Retinal pigment epithelial cell (primary cell): Measurements from ENCODE around the gene LMAN1L.

ENCODE experiments used
- DNase-seq: peaks from one replicate; pipeline ENCODE4 v3.0.0-alpha.2; 2010; ENCODE audit warnings: low read depth
- H3K4me3 ChIP-seq: 2 replicates; pipeline ENCODE4 v1.5.1; 2011; ENCODE audit warnings: mild to moderate bottlenecking, low read length, control low read depth, moderate library complexity
- TF ChIP-seq, protein P1 (sequence below): conservative IDR thresholded peaks from 2 replicates; pipeline ENCODE4 v1.5.1; 2011; ENCODE audit warnings: low read depth, low read length, control low read depth, inconsistent platforms

Gene LMAN1L

DNA sequence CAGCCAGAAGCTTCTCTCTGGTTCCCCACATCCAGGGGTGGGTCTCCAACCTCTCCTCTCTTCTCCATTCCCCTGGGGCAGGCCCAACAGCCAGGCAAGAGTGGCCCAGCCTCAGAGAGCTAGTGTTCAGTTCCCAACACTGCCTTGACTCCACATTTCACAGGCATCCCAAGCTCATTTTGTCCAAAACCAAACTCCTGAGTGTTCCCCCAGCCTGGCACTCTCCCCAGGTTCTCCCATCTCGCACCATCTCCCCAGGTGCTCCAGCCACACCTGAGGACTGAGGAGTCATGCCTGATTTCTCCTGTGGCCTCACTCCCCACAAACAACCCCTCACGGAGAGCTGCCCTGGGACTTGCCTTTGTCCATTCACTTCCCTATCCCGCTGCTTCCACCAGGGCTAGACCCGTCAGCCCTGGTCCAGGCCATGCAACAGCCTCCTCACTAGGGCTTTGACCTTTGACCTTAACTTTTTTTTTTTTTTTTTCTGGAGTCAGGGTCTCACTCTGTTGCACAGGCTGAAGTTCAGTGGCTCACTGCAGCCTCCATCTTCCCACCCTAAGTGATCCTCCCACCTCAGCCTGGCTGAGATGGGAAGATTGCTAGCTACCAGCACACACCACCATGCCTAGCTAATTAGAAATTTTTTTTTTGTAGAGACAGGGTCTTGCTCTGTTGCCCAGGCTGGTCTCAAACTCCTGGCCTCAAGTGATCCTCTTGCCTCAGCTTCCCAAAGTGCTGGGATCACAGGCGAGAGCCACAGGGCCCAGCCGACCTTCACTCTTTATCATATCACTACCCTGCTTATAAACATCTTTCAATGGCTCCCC lies 34.7 kb upstream of the LMAN1L start:
- H3K4me3 ChIP-seq: no peak overlapping the region
- DNase-seq: no peak
- TF ChIP-seq, protein P1, sequence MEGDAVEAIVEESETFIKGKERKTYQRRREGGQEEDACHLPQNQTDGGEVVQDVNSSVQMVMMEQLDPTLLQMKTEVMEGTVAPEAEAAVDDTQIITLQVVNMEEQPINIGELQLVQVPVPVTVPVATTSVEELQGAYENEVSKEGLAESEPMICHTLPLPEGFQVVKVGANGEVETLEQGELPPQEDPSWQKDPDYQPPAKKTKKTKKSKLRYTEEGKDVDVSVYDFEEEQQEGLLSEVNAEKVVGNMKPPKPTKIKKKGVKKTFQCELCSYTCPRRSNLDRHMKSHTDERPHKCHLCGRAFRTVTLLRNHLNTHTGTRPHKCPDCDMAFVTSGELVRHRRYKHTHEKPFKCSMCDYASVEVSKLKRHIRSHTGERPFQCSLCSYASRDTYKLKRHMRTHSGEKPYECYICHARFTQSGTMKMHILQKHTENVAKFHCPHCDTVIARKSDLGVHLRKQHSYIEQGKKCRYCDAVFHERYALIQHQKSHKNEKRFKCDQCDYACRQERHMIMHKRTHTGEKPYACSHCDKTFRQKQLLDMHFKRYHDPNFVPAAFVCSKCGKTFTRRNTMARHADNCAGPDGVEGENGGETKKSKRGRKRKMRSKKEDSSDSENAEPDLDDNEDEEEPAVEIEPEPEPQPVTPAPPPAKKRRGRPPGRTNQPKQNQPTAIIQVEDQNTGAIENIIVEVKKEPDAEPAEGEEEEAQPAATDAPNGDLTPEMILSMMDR: no peak

DNA sequence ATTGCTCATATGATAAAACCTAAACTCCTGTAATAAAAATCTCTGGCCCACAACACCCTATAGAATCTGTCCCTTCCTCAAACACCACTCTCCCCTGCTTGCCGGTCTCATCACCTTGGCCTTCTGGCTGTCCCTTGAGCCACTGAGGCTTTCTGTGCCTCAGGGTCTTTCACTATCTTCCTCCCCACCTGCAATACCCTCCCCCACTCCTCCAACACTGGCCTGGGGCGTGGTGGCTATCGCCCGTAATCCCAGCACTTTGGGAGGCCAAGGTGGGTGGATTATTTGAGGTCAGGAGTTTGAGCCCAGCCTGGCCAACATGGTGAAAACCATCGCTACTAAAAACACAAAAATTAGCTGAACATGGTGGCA lies 34.0 kb upstream of the LMAN1L start:
- TF ChIP-seq, protein P1: no peak
- no peak overlapping the region for H3K4me3 ChIP-seq
- DNase-seq: no peak

DNA sequence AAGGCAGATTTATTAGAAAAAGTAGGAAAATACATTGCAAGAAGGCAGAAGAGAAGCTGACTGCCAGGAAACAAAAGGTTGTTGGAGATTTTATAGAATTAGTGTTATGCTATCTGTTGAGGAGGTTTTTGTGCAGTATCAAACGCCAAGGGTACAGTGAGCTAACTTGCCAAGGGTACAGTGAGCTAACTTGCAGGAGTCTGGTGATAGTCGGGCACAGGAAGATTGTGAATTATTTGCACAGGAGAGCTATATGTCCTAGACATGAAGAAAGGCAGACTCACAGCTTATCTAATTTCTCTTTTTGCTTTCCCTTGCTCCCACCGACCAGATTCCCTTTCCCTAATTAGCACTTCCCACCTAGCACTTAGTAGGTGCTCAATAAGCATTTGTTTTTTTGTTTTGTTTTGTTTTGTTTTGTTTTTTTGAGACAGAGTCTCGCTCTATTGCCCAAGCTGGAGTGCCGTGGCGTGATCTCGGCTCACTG lies 33.4 kb upstream of the LMAN1L start:
- no peak overlapping the region for H3K4me3 ChIP-seq
- TF ChIP-seq, protein P1: no peak
- no peak for DNase-seq

GRCh38 chr15:74780523-74781430 lies 31.9 kb upstream of the LMAN1L start:
- no peak overlapping the region for H3K4me3 ChIP-seq
- no peak for DNase-seq
- TF ChIP-seq, protein P1: no peak

GRCh38 chr15:74781431-74782258 lies 31.0 kb upstream of the LMAN1L start, which contains the start of gene CSK:
Gene CSK (plus strand): TSS chr15:74782080. CDS start chr15:74798298, 16,218 bp downstream.
- no peak for DNase-seq
- peak within 1 kb of the TSS; percentile 83 for H3K4me3 ChIP-seq
- TF ChIP-seq, protein P1: peak; percentile 43

- TF ChIP-seq, protein P1: no peak
- DNase-seq: no peak
- peak overlapping the region; percentile 83 for H3K4me3 ChIP-seq
Observed at GRCh38 chr15:74782259-74783071, 30.2 kb upstream of the LMAN1L start.
